ENCODE data around the gene DPP6. TPM values are rescaled to one million over a fixed set of nuclear protein-coding genes. Genes with fewer than 3 reads are reported as not detected.

Gene DPP6
- total RNA-seq, 1 experiment from 2014 or later: not detected

GRCh38 chr7:154690411-154690810 lies 638.2 kb downstream of the DPP6 start:
- Histone ChIP-seq H3K4me1 (ENCODE audit: control insufficient read depth, insufficient read depth, low read length) (no peaks in the 10 kb centered on the region), H3K27ac (ENCODE audit: low read length) (no peak overlapping the region), H3K36me3 (ENCODE audit: control insufficient read depth, insufficient read depth, low read length) (no peaks in the 10 kb centered on the region), H3K4me3 (ENCODE audit: low read depth in 2 of 2, low read length in 2 of 2) (no peak overlapping the region), H3K27me3 (ENCODE audit: control insufficient read depth, insufficient read depth, low read length) (no peaks in the 10 kb centered on the region), H3K9me3 (ENCODE audit: control insufficient read depth, insufficient read depth, low read depth, low read length) (no peaks in the 10 kb centered on the region)
- intact Hi-C loops (cut with micrococcal nuclease; ENCODE audit: unreplicated experiment) (no loop called here), in situ Hi-C loops (cut with HindIII; ENCODE audit: low pct_unique_long_range_greater_than_20kb, low sequenced_read_pairs) (no loop called here)
- DNase-seq (ENCODE audit: low read depth, low spot score) (no peak), ATAC-seq (no peak)
- CTCF ChIA-PET: no interaction called here
- POLR2A ChIA-PET: no interaction called here
- BruUV-seq (replicated peaks): no TSS peak
- TF ChIP-seq REST (IDR thresholded peaks at IDR 0.05; ENCODE audit: insufficient read depth in 1 of 2, low read depth in 2 of 2, low read length in 1 of 2) (no peak), TCF7L2 (IDR thresholded peaks at IDR 0.05; ENCODE audit: low read depth, low read length) (no peak), CTCF (IDR thresholded peaks at IDR 0.05) (no peak), POLR2AphosphoS5 (IDR thresholded peaks at IDR 0.05; ENCODE audit: low read depth, low read length) (no peak), SIN3A (IDR thresholded peaks at IDR 0.05; ENCODE audit: borderline replicate concordance, insufficient read depth, low read depth, low read length) (no peak)

GRCh38 chr7:154693661-154694060 lies 641.5 kb downstream of the DPP6 start:
- intact Hi-C loops (cut with micrococcal nuclease; ENCODE audit: unreplicated experiment): no loop called here
- TF ChIP-seq CTCF (IDR thresholded peaks at IDR 0.05) (no peak), SIN3A (IDR thresholded peaks at IDR 0.05; ENCODE audit: borderline replicate concordance, insufficient read depth, low read depth, low read length) (no peak), TCF7L2 (IDR thresholded peaks at IDR 0.05; ENCODE audit: low read depth, low read length) (no peak)
- in situ Hi-C loops (cut with HindIII; ENCODE audit: low pct_unique_long_range_greater_than_20kb, low sequenced_read_pairs): no loop called here
- Histone ChIP-seq H3K27me3 (ENCODE audit: control insufficient read depth, insufficient read depth, low read length) (no peaks in the 10 kb centered on the region; the same call in 1 of the 2 replicates), H3K36me3 (ENCODE audit: control insufficient read depth, insufficient read depth, low read length) (no peaks in the 10 kb centered on the region), H3K27ac (ENCODE audit: low read length) (no peak overlapping the region), H3K4me1 (ENCODE audit: control insufficient read depth, insufficient read depth, low read length) (no peaks in the 10 kb centered on the region), H3K9me3 (ENCODE audit: control insufficient read depth, insufficient read depth, low read depth, low read length) (no peaks in the 10 kb centered on the region), H3K4me3 (ENCODE audit: low read depth in 2 of 2, low read length in 2 of 2) (no peak overlapping the region)
- CTCF ChIA-PET: no interaction called here
- no peak for DNase-seq (ENCODE audit: low read depth, low spot score)
- POLR2A ChIA-PET: no interaction called here
- BruUV-seq (replicated peaks): no TSS peak
- no peak for ATAC-seq

Data from Panc1 (cell line).